HEK293 (cell line): ENCODE results near the gene TRIAP1.

Experiments used
- CTCF ChIP-seq: fragments of 450-650 bp; formaldehyde crosslinking; IDR thresholded peaks from 2 replicates; pipeline ENCODE4 v1.5.1; 2016; ENCODE audit warnings: missing biosample characterization, missing genetic modification characterization
- MZF1 ChIP-seq: fragments of 450-650 bp; formaldehyde crosslinking; IDR thresholded peaks from 2 replicates; pipeline ENCODE4 v1.5.1; 2017; ENCODE audit warnings: missing biosample characterization, missing genetic modification characterization, borderline replicate concordance
- OVOL3 ChIP-seq: fragments of 450-650 bp; formaldehyde crosslinking; IDR thresholded peaks from 2 replicates; pipeline ENCODE4 v1.5.1; 2016; ENCODE audit warnings: missing biosample characterization, missing genetic modification characterization
- PRDM10 ChIP-seq: fragments of 450-650 bp; formaldehyde crosslinking; IDR thresholded peaks from 2 replicates; pipeline ENCODE4 v1.5.1; 2016; ENCODE audit warnings: missing biosample characterization, missing genetic modification characterization
- PRDM6 ChIP-seq: fragments of 450-650 bp; formaldehyde crosslinking; IDR thresholded peaks from 2 replicates; pipeline ENCODE4 v1.5.1; 2017; ENCODE audit warnings: missing biosample characterization, missing genetic modification characterization
- TSHZ1 ChIP-seq: fragments of 450-650 bp; formaldehyde crosslinking; IDR thresholded peaks from 2 replicates; pipeline ENCODE4 v1.5.1; 2016; ENCODE audit warnings: missing biosample characterization, missing genetic modification characterization, borderline replicate concordance
- ZBTB48 ChIP-seq: fragments of 450-650 bp; formaldehyde crosslinking; IDR thresholded peaks from 2 replicates; pipeline ENCODE4 v1.5.1; 2016; ENCODE audit warnings: missing biosample characterization, missing genetic modification characterization
- ZFP41 ChIP-seq: fragments of 450-650 bp; formaldehyde crosslinking; IDR thresholded peaks from 2 replicates; pipeline ENCODE4 v1.5.1; 2016; ENCODE audit warnings: missing biosample characterization, missing genetic modification characterization, borderline replicate concordance
- ZNF138 ChIP-seq: fragments of 450-650 bp; formaldehyde crosslinking; IDR thresholded peaks from 2 replicates; pipeline ENCODE4 v1.5.1; 2016; ENCODE audit warnings: missing biosample characterization, missing genetic modification characterization, borderline replicate concordance
- ZNF146 ChIP-seq: fragments of 450-650 bp; formaldehyde crosslinking; IDR thresholded peaks from 2 replicates; pipeline ENCODE4 v1.5.1; 2016; ENCODE audit warnings: missing biosample characterization, missing genetic modification characterization
- ZNF169 ChIP-seq: fragments of 450-650 bp; formaldehyde crosslinking; IDR thresholded peaks from 2 replicates; pipeline ENCODE4 v1.5.1; 2016; ENCODE audit warnings: missing biosample characterization, missing genetic modification characterization
- ZNF2 ChIP-seq: fragments of 450-650 bp; formaldehyde crosslinking; IDR thresholded peaks from 2 replicates; pipeline ENCODE4 v1.5.1; 2016; ENCODE audit warnings: missing biosample characterization, missing genetic modification characterization
- ZNF24 ChIP-seq: fragments of 450-650 bp; formaldehyde crosslinking; IDR thresholded peaks from 2 replicates; pipeline ENCODE4 v1.5.1; 2016; ENCODE audit warnings: missing biosample characterization, missing genetic modification characterization
- ZNF280D ChIP-seq: fragments of 450-650 bp; formaldehyde crosslinking; IDR thresholded peaks from 2 replicates; pipeline ENCODE4 v1.5.1; 2016; ENCODE audit warnings: missing biosample characterization, missing genetic modification characterization
- ZNF324 ChIP-seq: fragments of 450-650 bp; formaldehyde crosslinking; IDR thresholded peaks from 2 replicates; pipeline ENCODE4 v1.5.1; 2016; ENCODE audit warnings: missing biosample characterization, missing genetic modification characterization
- ZNF664 ChIP-seq: fragments of 450-650 bp; formaldehyde crosslinking; IDR thresholded peaks from 2 replicates; pipeline ENCODE4 v1.5.1; 2016; ENCODE audit warnings: missing biosample characterization, missing genetic modification characterization
- ZNF701 ChIP-seq: fragments of 450-650 bp; formaldehyde crosslinking; IDR thresholded peaks from 2 replicates; pipeline ENCODE4 v1.5.1; 2016; ENCODE audit warnings: missing biosample characterization, missing genetic modification characterization
- ZSCAN30 ChIP-seq: fragments of 450-650 bp; IDR thresholded peaks from 2 replicates; pipeline ENCODE4 v1.5.1; 2018; ENCODE audit warnings: missing biosample characterization, mild to moderate bottlenecking, missing genetic modification characterization, moderate library complexity
- TF ChIP-seq, protein P1 (sequence below): fragments of 450-650 bp; formaldehyde crosslinking; IDR thresholded peaks from 2 replicates; pipeline ENCODE4 v1.5.1; 2016; ENCODE audit warnings: missing biosample characterization, missing genetic modification characterization

TRIAP1 gene

GRCh38 chr12:120445911-120446843, at the start of gene TRIAP1, which contains the start of gene GATC (continued):
- TF ChIP-seq TSHZ1 (tag by site-specific recombination) (0 out of 2 replicates have a peak, but pooled peaks have one; percentile 5), ZNF324 (tag by site-specific recombination) (peak; percentile 95), ZNF146 (tag by site-specific recombination) (peak; percentile 75), ZSCAN30 (tag by site-specific recombination) (peak; percentile 98), PRDM6 (tag by site-specific recombination) (no peak; the same call in 1 of the 2 replicates), PRDM10 (tag by site-specific recombination) (peak; percentile 83), ZNF701 (tag by site-specific recombination) (no peak), ZNF664 (tag by site-specific recombination) (0 out of 2 replicates have a peak, but pooled peaks have one; percentile 38), OVOL3 (0 out of 2 replicates have a peak, but pooled peaks have one; percentile 18), ZNF138 (tag by site-specific recombination) (no peak), ZNF169 (no peak), CTCF (tag by site-specific recombination) (peak; percentile 11; the same call in 1 of the 2 replicates), ZNF2 (tag by site-specific recombination) (peak; percentile 96), ZFP41 (no peak), ZBTB48 (tag by site-specific recombination) (peak; percentile 55; the same call in 1 of the 2 replicates), ZNF24 (peak; percentile 95), ZNF280D (tag by site-specific recombination) (peak; percentile 89; the same call in 1 of the 2 replicates), MZF1 (tag by site-specific recombination) (peak; percentile 58; the same call in 1 of the 2 replicates)
- TF ChIP-seq, protein P1, sequence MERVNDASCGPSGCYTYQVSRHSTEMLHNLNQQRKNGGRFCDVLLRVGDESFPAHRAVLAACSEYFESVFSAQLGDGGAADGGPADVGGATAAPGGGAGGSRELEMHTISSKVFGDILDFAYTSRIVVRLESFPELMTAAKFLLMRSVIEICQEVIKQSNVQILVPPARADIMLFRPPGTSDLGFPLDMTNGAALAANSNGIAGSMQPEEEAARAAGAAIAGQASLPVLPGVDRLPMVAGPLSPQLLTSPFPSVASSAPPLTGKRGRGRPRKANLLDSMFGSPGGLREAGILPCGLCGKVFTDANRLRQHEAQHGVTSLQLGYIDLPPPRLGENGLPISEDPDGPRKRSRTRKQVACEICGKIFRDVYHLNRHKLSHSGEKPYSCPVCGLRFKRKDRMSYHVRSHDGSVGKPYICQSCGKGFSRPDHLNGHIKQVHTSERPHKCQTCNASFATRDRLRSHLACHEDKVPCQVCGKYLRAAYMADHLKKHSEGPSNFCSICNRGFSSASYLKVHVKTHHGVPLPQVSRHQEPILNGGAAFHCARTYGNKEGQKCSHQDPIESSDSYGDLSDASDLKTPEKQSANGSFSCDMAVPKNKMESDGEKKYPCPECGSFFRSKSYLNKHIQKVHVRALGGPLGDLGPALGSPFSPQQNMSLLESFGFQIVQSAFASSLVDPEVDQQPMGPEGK, result peak; percentile 98
